A549 (cell line): ENCODE results near the gene PSME3IP1. TPM values are rescaled to one million over a fixed set of nuclear protein-coding genes. Genes with fewer than 3 reads are reported as not detected.
"Not testable (repeated sequence)": the region's sequence is repeated elsewhere in the genome, so short reads cannot be mapped to it uniquely, and the experiment has no call there.

ENCODE experiments used
- ATAC-seq, 2 experiments: fragments of 200-7000 bp in 1 of 2; fragments of >200 bp in 1 of 2; cut with Nextera tagmentation in 1 of 2; cut with Tn5 transposase in 1 of 2; 3 replicates each; pipeline versions ENCODE4 v1.8.0 to v1.9.1; 2018 to 2020; ENCODE audit warnings: mild to moderate bottlenecking in 1 of 2, moderate library complexity in 1 of 2
- CTCF ChIA-PET: fragments of 300-600 bp; sonication (Branson Sonifier 250); formaldehyde crosslinking; extraction: SDS; loops from one replicate; lab custom pipeline; 2021; ENCODE audit warnings: antibody characterized with exemption, inconsistent platforms; lab: Yijun Ruan, JAX
- POLR2A ChIA-PET: fragments of 350-600 bp; formaldehyde crosslinking; extraction: SDS; loops from one replicate; lab custom pipeline; 2021; ENCODE audit warnings: antibody characterized with exemption, inconsistent platforms; lab: Yijun Ruan, JAX
- DNase-seq, 2 experiments: peaks; one replicate each; pipeline versions ENCODE4 v3.0.0 to v3.0.0-alpha.2; 2011 to 2016; ENCODE audit warnings: low read depth in 1 of 2, low spot score in 1 of 2
- FAIRE-seq: peaks from 2 replicates; lab custom pipeline; 2011; peaks lifted over from hg19 to GRCh38; lab: Jason Lieb, UNC
- H3K27ac ChIP-seq, 2 experiments: fragments of >200 bp; sonication (Bioruptor Twin); formaldehyde crosslinking; 3 replicates each; pipeline ENCODE4 v1.5.1; 2016 to 2017
- H3K4me1 ChIP-seq: fragments of >200 bp; sonication (Bioruptor Twin); formaldehyde crosslinking; 3 replicates; pipeline ENCODE4 v1.6.1; 2016
- H3K4me2 ChIP-seq: fragments of >200 bp; sonication (Bioruptor Twin); formaldehyde crosslinking; 3 replicates; pipeline ENCODE4 v1.6.1; 2016
- H3K4me3 ChIP-seq: fragments of >200 bp; sonication (Bioruptor Twin); formaldehyde crosslinking; 3 replicates; pipeline ENCODE4 v1.5.1; 2016
- H3K9me3 ChIP-seq: fragments of >200 bp; sonication (Bioruptor Twin); formaldehyde crosslinking; 3 replicates; pipeline ENCODE4 v1.6.1; 2016
- CBX8 ChIP-seq: fragments of 200-600 bp; sonication (generic); IDR thresholded peaks from 2 replicates; pipeline ENCODE4 v1.6.1; 2016
- EHMT2 ChIP-seq: fragments of 200-600 bp; sonication (generic); IDR thresholded peaks from 2 replicates; pipeline ENCODE4 v1.6.1; 2016; ENCODE audit warnings: antibody characterized with exemption, low read depth, mild to moderate bottlenecking, moderate library complexity
- FOXS1 ChIP-seq: fragments of 250-450 bp; sonication (Bioruptor Pico); IDR thresholded peaks from 2 replicates; pipeline ENCODE4 v1.5.0; 2020; ENCODE audit warnings: mild to moderate bottlenecking, moderate library complexity
- HDAC2 ChIP-seq: fragments of 200-600 bp; sonication (generic); IDR thresholded peaks from 2 replicates; pipeline ENCODE4 v1.6.1; 2016
- HEYL ChIP-seq: fragments of 250-450 bp; sonication (Bioruptor Pico); IDR thresholded peaks from 2 replicates; pipeline ENCODE4 v1.8.0; 2021; ENCODE audit warnings: mild to moderate bottlenecking, moderate library complexity
- HOXB13 ChIP-seq: fragments of 250-450 bp; sonication (Bioruptor Pico); IDR thresholded peaks from 2 replicates; pipeline ENCODE4 v1.5.0; 2020; ENCODE audit warnings: low read depth, mild to moderate bottlenecking, moderate library complexity
- HOXB5 ChIP-seq: fragments of 250-450 bp; sonication (Bioruptor Pico); IDR thresholded peaks from 2 replicates; pipeline ENCODE4 v1.5.0; 2020; ENCODE audit warnings: mild to moderate bottlenecking, moderate library complexity
- JUN ChIP-seq, 2 experiments: fragments of >200 bp; sonication (Bioruptor Twin); formaldehyde crosslinking; IDR thresholded peaks; 2 replicates in 1 of 2; 3 replicates in 1 of 2; pipeline ENCODE4 v1.6.1; 2016 to 2017
- JUNB ChIP-seq: fragments of >200 bp; sonication (Bioruptor Twin); formaldehyde crosslinking; IDR thresholded peaks from 2 replicates; pipeline ENCODE4 v1.6.1; 2016
- KDM5A ChIP-seq: fragments of 200-600 bp; sonication (generic); IDR thresholded peaks from 2 replicates; pipeline ENCODE4 v1.6.1; 2016; ENCODE audit warnings: antibody characterized with exemption, mild to moderate bottlenecking
- MAFK ChIP-seq: fragments of 450-650 bp; IDR thresholded peaks from 2 replicates; pipeline ENCODE4 v1.6.1; 2014; ENCODE audit not compliant: partially characterized antibody
- NFE2L2 ChIP-seq: fragments of 150-350 bp; conservative IDR thresholded peaks from 2 replicates; pipeline ENCODE4 v1.6.1; 2014; ENCODE audit warnings: low read length
- NPAS2 ChIP-seq: fragments of 250-450 bp; sonication (Bioruptor Pico); IDR thresholded peaks from 2 replicates; pipeline ENCODE4 v1.8.0; 2022; ENCODE audit warnings: mild to moderate bottlenecking, moderate library complexity, borderline replicate concordance
- NR3C1 ChIP-seq: fragments of >200 bp; sonication (Bioruptor Twin); formaldehyde crosslinking; IDR thresholded peaks from 3 replicates; pipeline ENCODE4 v1.6.1; 2017
- POLR2A ChIP-seq: IDR thresholded peaks from 2 replicates; pipeline ENCODE4 v1.6.1; 2012; ENCODE audit warnings: mild to moderate bottlenecking, low read length
- RAD21 ChIP-seq, 2 experiments: fragments of >200 bp in 1 of 2; sonication (Bioruptor Twin) in 1 of 2; formaldehyde crosslinking in 1 of 2; IDR thresholded peaks in 1 of 2; conservative IDR thresholded peaks in 1 of 2; 2 replicates in 1 of 2; 3 replicates in 1 of 2; pipeline ENCODE4 v1.6.1; 2012 to 2018; ENCODE audit warnings: inconsistent platforms in 1 of 2
- RFX5 ChIP-seq: fragments of 450-650 bp; IDR thresholded peaks from 2 replicates; pipeline ENCODE4 v1.7.1; 2014; ENCODE audit warnings: antibody characterized with exemption, mild to moderate bottlenecking, moderate library complexity
- SMC3 ChIP-seq: fragments of >200 bp; sonication (Bioruptor Twin); formaldehyde crosslinking; IDR thresholded peaks from 3 replicates; pipeline ENCODE4 v1.6.1; 2018; ENCODE audit warnings: inconsistent platforms
- TP53 ChIP-seq: fragments of 250-450 bp; sonication (Bioruptor Pico); IDR thresholded peaks from 2 replicates; pipeline ENCODE4 v1.5.0; 2021; ENCODE audit warnings: mild to moderate bottlenecking, moderate library complexity
- ZC3H11A ChIP-seq: fragments of 450-650 bp; IDR thresholded peaks from 2 replicates; pipeline ENCODE4 v1.6.1; 2014; ENCODE audit warnings: antibody characterized with exemption, mild to moderate bottlenecking
- ZNF302 ChIP-seq: fragments of 250-450 bp; sonication (Bioruptor Pico); IDR thresholded peaks from 2 replicates; pipeline ENCODE4 v1.9.0; 2021; ENCODE audit warnings: inconsistent platforms, mild to moderate bottlenecking, moderate library complexity
- ZSCAN20 ChIP-seq: fragments of 250-450 bp; sonication (Bioruptor Pico); IDR thresholded peaks from 2 replicates; pipeline ENCODE4 v1.8.0; 2022; ENCODE audit warnings: mild to moderate bottlenecking, moderate library complexity
- WGBS: methylation state at CpG from one replicate; pipeline ENCODE4 v1.1.6; 2017; ENCODE audit errors: missing lambda C conversion rate; 5-methylcytosine and 5-hydroxymethylcytosine counted together
- polyA plus RNA-seq, 4 experiments: library from polyadenylated mRNA; depleted of rRNA in 3 of 4; stranded (reverse); fragments of >200 nt; fragmentation: RNase III in 1 of 4; extraction: RNeasy Plus Mini Kit Qiagen cat#74134 plus additional on column Dnase treatment in 1 of 4; gene quantifications; 2 replicates in 3 of 4; 3 replicates in 1 of 4; pipeline ENCODE4 v1.2.3, GENCODE V29; 2011 to 2017
- TF ChIP-seq, protein P1 (sequence below): fragments of >200 bp; sonication (Bioruptor Twin); formaldehyde crosslinking; IDR thresholded peaks from 2 replicates; pipeline ENCODE4 v1.6.1; 2016
- TF ChIP-seq, protein P2 (sequence below): fragments of 450-650 bp; IDR thresholded peaks from 2 replicates; pipeline ENCODE4 v1.6.1; 2014; ENCODE audit warnings: antibody characterized with exemption
- TF ChIP-seq, protein P3 (sequence below): IDR thresholded peaks from 2 replicates; pipeline ENCODE4 v1.6.1; 2012; ENCODE audit warnings: low read depth, borderline replicate concordance
- TF ChIP-seq, protein P4 (sequence below): fragments of >200 bp; sonication (Bioruptor Twin); formaldehyde crosslinking; IDR thresholded peaks from 3 replicates; pipeline ENCODE4 v1.5.1; 2016

Gene PSME3IP1
- polyA plus RNA-seq, 2 of the 4 experiments (the other 2 are of a cell fraction) = 155 to 159 TPM

DNA sequence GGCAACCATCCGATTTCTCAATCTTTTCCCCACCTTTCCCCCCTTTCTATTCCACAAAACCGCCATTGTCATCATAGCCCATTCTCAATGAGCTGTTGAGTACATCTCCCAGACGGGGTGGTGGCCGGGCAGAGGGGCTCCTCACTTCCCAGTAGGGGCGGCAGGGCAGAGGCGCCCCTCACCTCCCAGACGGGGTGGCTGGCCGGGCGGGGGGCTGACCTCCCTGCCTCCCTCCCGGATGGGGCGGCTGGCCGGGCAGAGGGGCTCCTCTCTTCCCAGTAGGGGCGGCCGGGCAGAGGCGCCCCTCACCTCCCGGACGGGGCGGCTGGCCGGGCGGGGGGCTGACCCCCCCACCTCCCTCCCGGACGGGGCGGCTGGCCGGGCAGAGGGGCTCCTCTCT lies 14.5 kb upstream of the PSME3IP1 start:
- POLR2A ChIA-PET, H3K4me2 ChIP-seq, CTCF ChIA-PET, H3K9me3 ChIP-seq, FAIRE-seq, DNase-seq, H3K27ac ChIP-seq, ATAC-seq, H3K4me3 ChIP-seq: not testable (repeated sequence)
- peaks cover 20% of the 10 kb centered on the region for H3K4me1 ChIP-seq
- WGBS = 88% methylated on average over 4 of the region's 24 CpGs

DNA sequence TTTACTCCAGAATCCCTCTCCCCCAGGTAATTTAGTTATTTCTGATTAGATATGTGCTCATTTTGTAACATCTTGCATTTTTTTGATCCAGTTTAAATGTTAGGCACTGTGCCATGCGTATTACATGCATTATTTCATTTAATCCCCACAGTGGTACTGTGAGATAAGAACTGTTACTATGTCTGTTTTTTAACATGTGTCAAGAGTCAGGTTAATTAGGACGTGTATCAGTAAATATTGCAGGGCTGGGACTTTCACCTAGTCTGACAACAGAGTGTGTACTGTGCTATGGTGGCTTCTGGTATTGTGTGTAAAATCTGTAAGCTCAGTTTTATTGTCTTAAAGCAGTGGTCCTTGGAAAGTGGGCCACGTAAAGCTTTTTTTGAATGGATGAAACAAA lies 10.9 kb upstream of the PSME3IP1 start:
- Histone ChIP-seq H3K4me2 (peak overlapping the region; percentile 0; the same call in 1 of the 3 replicates), H3K9me3 (no peaks in the 10 kb centered on the region), H3K27ac (peak overlapping the region; percentile 19 to 90; a peak in 4 of 6 replicates), H3K4me3 (no peak overlapping the region), H3K4me1 (peaks cover 51% of the 10 kb centered on the region)
- ChIA-PET CTCF (interaction anchor here (1.0 to 2.1 kb wide), 3 partner anchors 24 to 103 kb away, joined by 3 to 7 read pairs (median 3); no protein-coding TSS in a partner anchor), POLR2A (interaction anchor here (0.6 to 0.7 kb wide), 2 partner anchors 13 to 298 kb away, joined by 3 to 4 read pairs; no protein-coding TSS in a partner anchor)
- FAIRE-seq (no peak), DNase-seq (no peak), ATAC-seq (no peak)
- 71% methylated on average over 3 of the region's 3 CpGs for WGBS
- no peak for TF ChIP-seq HOXB13 (CRISPR knock-in tag)
- TF ChIP-seq, protein P1, sequence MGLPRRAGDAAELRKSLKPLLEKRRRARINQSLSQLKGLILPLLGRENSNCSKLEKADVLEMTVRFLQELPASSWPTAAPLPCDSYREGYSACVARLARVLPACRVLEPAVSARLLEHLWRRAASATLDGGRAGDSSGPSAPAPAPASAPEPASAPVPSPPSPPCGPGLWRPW = no peak
- no peak for TF ChIP-seq KDM5A
- TF ChIP-seq SMC3 = no peak
- TF ChIP-seq MAFK = no peak
- TF ChIP-seq EHMT2 = no peak
- no peak for TF ChIP-seq POLR2A
- TF ChIP-seq CBX8 = no peak

DNA sequence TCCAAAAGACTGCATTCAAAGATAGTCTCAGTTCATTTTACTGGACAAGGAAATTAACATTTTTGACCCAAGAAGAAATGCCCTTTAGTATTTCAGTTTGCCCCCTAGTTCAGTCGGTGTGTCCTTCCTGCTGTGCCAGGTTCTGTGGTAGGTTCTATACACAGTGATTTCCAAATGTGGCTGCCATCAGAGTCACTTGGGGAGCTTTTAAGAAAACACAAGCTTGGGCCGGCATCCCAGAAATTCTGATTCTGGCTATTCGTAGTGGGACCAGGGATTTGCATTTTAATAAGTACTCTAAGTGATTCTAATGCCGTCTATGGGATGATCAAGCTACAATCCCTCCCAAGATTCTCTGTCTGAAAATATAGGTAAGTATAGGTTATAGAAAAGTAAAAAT lies 10.4 kb upstream of the PSME3IP1 start:
- 86% methylated on average over 4 of the region's 4 CpGs for WGBS

DNA sequence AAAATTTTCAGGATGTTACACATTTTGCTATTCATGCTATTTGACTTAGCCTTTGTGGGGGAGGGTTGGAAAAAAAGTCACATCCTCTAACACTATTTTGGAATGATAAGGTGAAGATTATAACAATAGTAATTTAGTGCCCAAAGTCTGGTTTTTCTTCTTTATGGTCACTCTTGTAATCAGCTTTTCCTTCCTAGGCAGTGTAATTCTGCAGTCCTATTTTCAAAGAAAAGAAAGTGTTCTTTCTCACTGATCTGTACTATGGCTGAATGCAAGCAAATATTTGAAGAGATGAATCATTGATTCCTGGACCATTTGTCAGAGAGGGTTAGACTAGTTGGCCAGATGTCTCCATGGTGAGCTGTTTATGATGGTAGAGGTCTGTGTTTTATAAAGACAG lies 8.7 kb upstream of the PSME3IP1 start:
- ATAC-seq = peak; percentile 90 to 98
- peak; percentile 99 for FAIRE-seq
- ChIA-PET POLR2A (interaction anchor here (1.5 kb wide), 1 partner anchor 9 kb away, joined by 13 read pairs; the partner anchor contains the start of genes PSME3IP1 and RSPRY1), CTCF (interaction anchor here (0.6 to 0.7 kb wide), 2 partner anchors 266 to 290 kb away, joined by 3 to 5 read pairs; no protein-coding TSS in a partner anchor)
- Histone ChIP-seq H3K4me1 (peaks cover 72% of the 10 kb centered on the region), H3K27ac (peak overlapping the region; percentile 86 to 90), H3K4me2 (peak overlapping the region; percentile 79), H3K4me3 (no peak overlapping the region), H3K9me3 (no peaks in the 10 kb centered on the region)
- peak; percentile 87 to 90 for DNase-seq
- no peak for TF ChIP-seq HOXB5 (CRISPR knock-in tag)
- TF ChIP-seq, protein P2, sequence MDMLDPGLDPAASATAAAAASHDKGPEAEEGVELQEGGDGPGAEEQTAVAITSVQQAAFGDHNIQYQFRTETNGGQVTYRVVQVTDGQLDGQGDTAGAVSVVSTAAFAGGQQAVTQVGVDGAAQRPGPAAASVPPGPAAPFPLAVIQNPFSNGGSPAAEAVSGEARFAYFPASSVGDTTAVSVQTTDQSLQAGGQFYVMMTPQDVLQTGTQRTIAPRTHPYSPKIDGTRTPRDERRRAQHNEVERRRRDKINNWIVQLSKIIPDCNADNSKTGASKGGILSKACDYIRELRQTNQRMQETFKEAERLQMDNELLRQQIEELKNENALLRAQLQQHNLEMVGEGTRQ = no peak
- peak in 1 of 2 experiments; percentile 10; a peak in 1 of 5 replicates for TF ChIP-seq RAD21 (conservative IDR thresholded peaks at IDR 0.05 in 1 of 2, IDR thresholded peaks at IDR 0.05 in 1 of 2)
- TF ChIP-seq NFE2L2 = no peak
- peak; percentile 47 to 57; a peak in 2 of 5 replicates for TF ChIP-seq JUN (IDR thresholded peaks at IDR 0.05)
- no peak for TF ChIP-seq HDAC2
- TF ChIP-seq CBX8 = no peak
- TF ChIP-seq HEYL (CRISPR knock-in tag) = no peak
- TF ChIP-seq ZNF302 = no peak
- no peak for TF ChIP-seq NPAS2 (CRISPR knock-in tag)
- TF ChIP-seq, protein P3, sequence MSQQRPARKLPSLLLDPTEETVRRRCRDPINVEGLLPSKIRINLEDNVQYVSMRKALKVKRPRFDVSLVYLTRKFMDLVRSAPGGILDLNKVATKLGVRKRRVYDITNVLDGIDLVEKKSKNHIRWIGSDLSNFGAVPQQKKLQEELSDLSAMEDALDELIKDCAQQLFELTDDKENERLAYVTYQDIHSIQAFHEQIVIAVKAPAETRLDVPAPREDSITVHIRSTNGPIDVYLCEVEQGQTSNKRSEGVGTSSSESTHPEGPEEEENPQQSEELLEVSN = no peak
- TF ChIP-seq JUNB = peak; percentile 89
- no peak for TF ChIP-seq TP53
- TF ChIP-seq ZSCAN20 (CRISPR knock-in tag) = no peak

More for the DNA sequence above, 10.4 kb upstream of the PSME3IP1 start:
- DNase-seq (no peak), ATAC-seq (no peak), FAIRE-seq (no peak)
- ChIA-PET POLR2A (interaction anchor here (0.6 to 0.7 kb wide), 3 partner anchors 10 to 299 kb away, joined by 3 to 4 read pairs (median 3); partner anchors contain the start of genes PSME3IP1 and RSPRY1), CTCF (interaction anchor here (1.2 to 2.1 kb wide), 2 partner anchors 23 to 27 kb away, joined by 3 to 7 read pairs; no protein-coding TSS in a partner anchor)
- no peak for TF ChIP-seq NR3C1
- no peak for TF ChIP-seq JUN (IDR thresholded peaks at IDR 0.05)
- no peak for TF ChIP-seq SMC3
- no peak for TF ChIP-seq RFX5
- no peak for TF ChIP-seq CBX8
- TF ChIP-seq FOXS1 (CRISPR knock-in tag) = no peak
- TF ChIP-seq, protein P1 = no peak
- TF ChIP-seq KDM5A = no peak
- TF ChIP-seq, protein P4, sequence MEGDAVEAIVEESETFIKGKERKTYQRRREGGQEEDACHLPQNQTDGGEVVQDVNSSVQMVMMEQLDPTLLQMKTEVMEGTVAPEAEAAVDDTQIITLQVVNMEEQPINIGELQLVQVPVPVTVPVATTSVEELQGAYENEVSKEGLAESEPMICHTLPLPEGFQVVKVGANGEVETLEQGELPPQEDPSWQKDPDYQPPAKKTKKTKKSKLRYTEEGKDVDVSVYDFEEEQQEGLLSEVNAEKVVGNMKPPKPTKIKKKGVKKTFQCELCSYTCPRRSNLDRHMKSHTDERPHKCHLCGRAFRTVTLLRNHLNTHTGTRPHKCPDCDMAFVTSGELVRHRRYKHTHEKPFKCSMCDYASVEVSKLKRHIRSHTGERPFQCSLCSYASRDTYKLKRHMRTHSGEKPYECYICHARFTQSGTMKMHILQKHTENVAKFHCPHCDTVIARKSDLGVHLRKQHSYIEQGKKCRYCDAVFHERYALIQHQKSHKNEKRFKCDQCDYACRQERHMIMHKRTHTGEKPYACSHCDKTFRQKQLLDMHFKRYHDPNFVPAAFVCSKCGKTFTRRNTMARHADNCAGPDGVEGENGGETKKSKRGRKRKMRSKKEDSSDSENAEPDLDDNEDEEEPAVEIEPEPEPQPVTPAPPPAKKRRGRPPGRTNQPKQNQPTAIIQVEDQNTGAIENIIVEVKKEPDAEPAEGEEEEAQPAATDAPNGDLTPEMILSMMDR = no peak
- no peak for TF ChIP-seq ZC3H11A
- no peak overlapping the region for H3K4me3 ChIP-seq
- peaks cover 56% of the 10 kb centered on the region for H3K4me1 ChIP-seq
- no peak overlapping the region for H3K4me2 ChIP-seq
- peak overlapping the region; percentile 19 to 90; a peak in 5 of 6 replicates for H3K27ac ChIP-seq
- H3K9me3 ChIP-seq = no peaks in the 10 kb centered on the region
